Measurements from ENCODE around the gene ERICH6B.
"Not testable (repeated sequence)": the region's sequence is repeated elsewhere in the genome, so short reads cannot be mapped to it uniquely, and the experiment has no call there.

The ERICH6B gene

DNA sequence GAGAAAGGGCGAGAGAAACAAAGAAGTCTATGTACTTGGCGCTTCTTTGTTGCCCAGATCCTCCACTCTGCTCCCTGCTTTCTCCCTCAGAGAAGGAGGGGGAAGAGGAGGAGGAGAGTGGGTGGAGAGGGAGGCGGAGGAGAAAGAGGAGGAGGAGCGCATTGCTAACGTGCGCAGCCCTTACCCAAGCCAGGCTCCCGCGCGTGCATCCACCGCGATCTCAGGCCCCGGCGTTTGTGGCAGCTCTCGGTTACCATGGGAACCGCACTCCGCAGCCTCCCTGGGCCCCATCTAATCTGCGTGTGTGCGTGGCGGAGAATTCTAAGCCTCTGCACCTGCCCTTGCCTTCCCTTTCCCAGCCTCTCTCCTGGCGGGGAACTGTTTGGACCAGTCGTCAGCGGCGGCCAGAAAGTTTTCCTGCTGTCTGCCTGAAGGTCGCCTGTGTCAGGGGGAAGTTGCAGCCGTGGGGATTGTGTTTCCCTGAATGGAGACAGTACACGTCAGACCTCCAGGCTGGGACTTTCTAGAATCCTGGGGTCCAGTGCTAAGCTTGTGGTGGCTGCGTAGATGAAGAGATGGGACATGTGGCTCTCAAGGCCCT lies at the start of gene ERICH6B:
Gene ERICH6B, minus strand, starts transcription at position 239 of the 601 bp plus-strand sequence. CDS start 18,734 bp downstream, outside the sequence.
- peak; percentile 93 for DNase-seq

- not testable (repeated sequence) for DNase-seq
These were observed 47.4 kb upstream of the ERICH6B start for GRCh38 chr13:45662903-45663302.

DNA sequence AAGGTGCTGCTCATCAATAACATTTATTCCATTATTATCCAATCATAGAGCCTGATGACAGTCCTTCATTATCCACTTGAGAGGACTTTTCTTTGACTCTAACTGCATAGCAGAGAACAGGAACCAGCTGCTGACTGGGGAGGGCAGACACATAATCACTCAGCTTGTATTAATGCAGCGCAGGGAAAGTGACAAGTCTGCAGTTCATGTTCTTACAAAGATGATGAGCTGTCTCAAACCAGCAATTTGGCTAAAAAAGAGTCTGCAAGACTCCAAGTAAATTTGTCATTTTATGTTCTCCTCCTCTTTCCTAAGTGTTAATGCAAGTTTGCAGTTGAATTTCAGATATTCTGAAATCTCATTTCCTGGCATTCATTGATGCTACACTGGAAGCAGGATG lies 46.6 kb upstream of the ERICH6B start:
- no peak for DNase-seq

- DNase-seq = not testable (repeated sequence)
These were observed 44.9 kb upstream of the ERICH6B start for GRCh38 chr13:45660458-45660857.

- DNase-seq = no peak
These were observed 44.0 kb upstream of the ERICH6B start for GRCh38 chr13:45659536-45659935.

GRCh38 chr13:45658586-45659235 lies 43.2 kb upstream of the ERICH6B start:
- no peak for DNase-seq

DNA sequence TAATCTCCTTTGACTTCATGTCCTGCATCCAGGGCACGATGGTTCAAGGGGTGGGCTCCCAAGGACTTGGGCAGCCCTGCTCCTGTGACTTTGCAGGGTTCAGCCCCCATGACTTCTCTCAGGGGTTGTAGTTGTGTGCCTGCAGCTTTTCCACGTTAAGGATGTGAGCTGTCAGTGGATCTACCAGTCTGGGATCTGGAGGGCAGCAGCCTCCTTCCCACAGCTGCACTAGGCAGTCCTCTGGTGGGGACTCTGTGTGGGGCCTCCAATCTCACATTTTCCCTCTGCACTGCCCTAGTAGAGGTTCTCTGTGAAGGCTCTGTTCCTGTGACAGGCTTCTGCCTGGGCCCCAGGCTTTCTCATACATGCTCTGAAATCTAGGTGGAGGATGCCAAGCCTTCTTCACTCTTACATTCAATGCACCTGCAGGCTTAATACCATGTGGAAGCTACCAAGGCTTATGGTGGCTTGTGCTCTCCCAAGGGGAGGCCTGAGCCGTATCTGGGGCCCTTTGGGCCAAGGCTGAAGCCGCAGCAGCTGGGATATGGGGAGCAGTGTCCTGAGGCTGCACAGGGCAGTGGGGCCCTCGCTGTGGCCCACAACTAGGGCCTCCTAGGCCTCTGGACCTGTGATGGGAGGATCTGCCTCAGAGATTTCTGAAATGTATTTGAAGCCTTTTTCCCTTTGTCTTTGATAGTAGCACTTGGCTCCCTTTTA lies 39.3 kb upstream of the ERICH6B start:
- no peak for DNase-seq

DNA sequence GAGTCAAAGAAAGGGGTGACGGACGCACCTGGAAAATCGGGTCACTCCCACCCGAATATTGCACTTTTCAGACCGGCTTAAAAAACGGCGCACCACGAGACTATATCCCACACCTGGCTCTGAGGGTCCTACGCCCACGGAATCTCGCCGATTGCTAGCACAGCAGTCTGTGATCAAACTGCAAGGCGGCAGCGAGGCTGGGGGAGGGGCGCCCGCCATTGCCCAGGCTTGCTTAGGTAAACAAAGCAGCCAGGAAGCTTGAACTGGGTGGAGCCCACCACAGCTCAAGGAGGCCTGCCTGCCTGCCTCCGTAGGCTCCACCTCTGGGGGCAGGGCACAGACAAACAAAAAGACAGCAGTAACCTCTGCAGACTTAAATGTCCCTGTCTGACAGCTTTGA lies 29.7 kb upstream of the ERICH6B start:
- DNase-seq = not testable (repeated sequence)

GRCh38 chr13:45642159-45642558 lies 26.6 kb upstream of the ERICH6B start:
- not testable (repeated sequence) for DNase-seq

DNA sequence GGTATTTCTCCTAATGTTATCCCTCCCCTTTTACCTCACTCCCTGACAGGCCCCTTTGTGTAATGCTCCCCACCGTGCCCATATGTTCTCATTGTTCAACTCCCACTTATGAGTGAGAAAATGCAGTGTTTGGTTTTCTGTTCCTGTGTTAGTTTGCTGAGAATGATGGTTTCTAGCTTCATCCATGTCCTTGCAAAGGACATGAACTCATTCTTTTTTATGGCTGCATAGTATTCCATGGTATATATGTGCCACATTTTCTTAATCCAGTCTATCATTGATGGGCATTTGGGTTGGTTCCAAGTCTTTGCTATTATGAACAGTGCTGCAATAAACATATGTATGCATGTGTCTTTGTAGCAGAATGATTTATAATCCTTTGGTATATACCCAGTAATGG lies 19.8 kb upstream of the ERICH6B start:
- DNase-seq = not testable (repeated sequence)

GRCh38 chr13:45630791-45631190 lies 15.3 kb upstream of the ERICH6B start:
- no peak for DNase-seq

GRCh38 chr13:45629940-45630339 lies 14.4 kb upstream of the ERICH6B start:
- DNase-seq = no peak

- no peak for DNase-seq
These were observed 12.6 kb upstream of the ERICH6B start for GRCh38 chr13:45628094-45628493.

GRCh38 chr13:45627656-45628055 lies 12.1 kb upstream of the ERICH6B start:
- no peak for DNase-seq

DNA sequence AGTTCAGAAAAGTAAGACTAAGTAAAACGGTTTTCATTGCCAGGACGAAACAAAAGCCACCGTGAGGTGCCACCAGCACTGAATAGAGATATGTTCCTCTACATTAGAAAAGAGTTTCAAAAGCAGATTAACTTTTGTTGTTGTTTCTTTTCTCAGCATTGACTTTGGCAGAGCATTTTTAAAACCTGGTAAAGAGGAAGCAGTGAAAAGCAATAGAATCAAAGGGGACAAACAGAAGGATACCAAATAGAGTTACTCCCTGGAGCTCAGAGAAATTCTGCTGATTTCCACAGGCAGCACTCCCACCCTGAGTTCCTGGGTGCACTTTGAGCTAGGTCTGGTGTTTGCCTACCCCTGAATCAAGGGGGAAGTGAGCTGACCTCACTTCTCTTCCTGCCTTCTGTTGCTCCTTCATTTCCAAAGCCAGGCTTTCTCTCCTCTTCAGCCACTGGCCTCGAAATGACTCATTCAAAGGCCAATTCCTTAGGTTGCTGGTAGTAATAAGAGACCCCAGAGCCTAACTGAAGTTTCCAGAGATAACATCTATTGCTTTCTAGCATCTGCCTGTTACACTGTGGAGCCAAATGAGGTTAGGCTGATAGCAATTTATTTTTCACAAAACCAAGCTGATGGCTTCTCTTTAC lies 11.3 kb upstream of the ERICH6B start:
- DNase-seq = no peak

DNA sequence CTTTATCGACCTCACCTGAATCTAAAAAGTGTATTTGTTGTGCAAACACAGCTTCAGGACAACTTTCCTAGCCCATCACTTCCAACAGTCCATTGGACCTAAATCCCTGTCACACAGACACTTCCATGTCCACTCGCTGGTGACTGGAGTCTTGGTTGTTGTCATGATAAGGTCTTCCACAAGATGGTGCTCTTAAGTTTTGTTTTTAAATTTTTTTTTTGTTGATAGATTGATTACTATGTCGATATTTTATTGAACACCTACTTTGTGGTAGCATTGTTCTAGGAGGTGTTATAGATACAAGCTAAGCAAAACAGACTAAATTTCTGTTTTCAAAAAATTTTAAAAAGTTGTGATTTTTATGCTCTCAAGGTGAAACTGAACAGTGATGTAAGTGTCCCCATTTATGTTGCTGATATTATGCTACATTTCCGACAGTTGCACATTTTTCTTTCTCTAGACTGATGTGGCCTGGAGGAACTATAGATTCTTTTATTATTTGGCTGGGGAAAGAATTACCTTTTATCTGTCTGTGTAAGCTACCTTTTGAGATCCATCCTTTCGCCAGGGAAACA lies 8.1 kb upstream of the ERICH6B start:
- no peak for DNase-seq

- DNase-seq = no peak
These were observed 6.4 kb upstream of the ERICH6B start for GRCh38 chr13:45621950-45622349.

GRCh38 chr13:45607931-45608330 lies 7.6 kb downstream of the ERICH6B start:
- no peak for DNase-seq

GRCh38 chr13:45604892-45605291 lies 10.6 kb downstream of the ERICH6B start:
- DNase-seq = no peak

DNA sequence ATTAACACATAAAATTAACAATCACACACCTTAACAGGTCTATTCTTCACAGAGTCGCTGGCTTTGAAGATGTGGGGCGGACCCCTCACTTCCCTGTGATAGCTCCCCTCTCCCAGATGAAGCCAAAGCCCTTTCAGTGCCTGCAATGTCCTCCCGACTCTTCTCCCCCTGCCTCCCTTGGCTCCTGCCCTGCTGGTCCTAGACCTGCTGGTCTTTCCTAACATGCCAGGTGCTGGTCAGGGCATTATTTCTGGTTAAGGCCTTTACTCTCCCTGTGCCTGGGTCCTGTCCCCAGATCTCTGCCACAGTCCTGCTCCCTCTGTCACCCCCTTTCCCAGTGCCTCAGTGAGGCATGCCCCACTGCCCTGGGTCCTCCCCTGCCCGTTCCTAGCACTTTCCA lies 12.2 kb downstream of the ERICH6B start:
- DNase-seq = no peak

- DNase-seq = no peak
These were observed 13.1 kb downstream of the ERICH6B start for GRCh38 chr13:45602183-45603170.

DNA sequence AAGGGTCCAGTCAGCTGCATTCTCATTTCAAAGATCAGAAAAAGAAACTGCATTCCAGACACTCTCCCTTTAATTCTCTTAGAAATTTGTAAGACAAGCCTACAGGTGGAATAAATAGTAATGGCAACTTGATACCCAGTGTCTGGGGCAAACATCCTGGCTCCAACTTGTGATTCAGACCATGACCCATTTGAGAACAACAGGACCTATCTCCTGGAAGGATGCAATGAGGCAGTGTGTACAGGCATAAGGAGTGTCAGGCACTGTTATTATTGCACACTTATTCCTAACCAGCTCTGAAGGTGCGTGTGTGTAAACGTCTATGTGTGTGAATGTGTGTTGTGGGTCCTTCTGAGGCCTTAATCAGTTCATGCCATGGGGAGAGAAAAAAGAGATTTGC lies 13.9 kb downstream of the ERICH6B start:
- no peak for DNase-seq

All from retina (tissue), 1 donor.